Stimulated activated naive CD4-positive, alpha-beta T cell treated with Interleukin-2 at 50 U/mL for 16 hours (primary cell): ENCODE data around the gene WAC.
"Not testable (repeated sequence)": the region's sequence is repeated elsewhere in the genome, so short reads cannot be mapped to it uniquely, and the experiment has no call there.

Experiments used
- DNase-seq: peaks from one replicate; lab custom pipeline; 2025; lab: John Stamatoyannopoulos, UW

The WAC gene

DNA sequence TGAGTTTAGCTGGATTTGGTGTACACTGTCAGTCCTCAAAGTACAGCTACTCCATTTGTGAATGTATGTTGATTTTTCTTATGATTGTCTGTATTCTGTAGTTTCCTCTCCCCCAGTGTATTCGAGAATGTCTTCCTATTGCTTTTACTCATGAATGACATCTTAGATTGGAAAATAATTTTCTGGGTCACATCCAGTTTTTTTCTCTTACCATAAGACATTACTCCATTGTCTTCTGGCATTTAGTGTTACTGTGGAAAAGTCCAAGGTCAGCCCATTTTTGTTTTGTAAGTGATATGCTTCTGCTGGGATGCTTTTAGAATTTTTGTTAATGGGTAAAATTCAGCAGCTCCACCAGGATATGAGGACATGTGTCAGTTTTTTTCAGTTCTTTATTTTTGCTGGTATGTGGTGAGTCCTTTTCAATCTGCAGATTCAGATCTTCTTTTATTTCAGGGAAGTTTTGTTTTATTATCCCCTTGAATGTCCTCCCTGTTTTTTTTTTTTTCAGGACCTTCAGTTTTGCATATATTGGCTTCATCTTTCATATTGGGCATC lies 33.6 kb downstream of the WAC start:
- no peak for DNase-seq

DNA sequence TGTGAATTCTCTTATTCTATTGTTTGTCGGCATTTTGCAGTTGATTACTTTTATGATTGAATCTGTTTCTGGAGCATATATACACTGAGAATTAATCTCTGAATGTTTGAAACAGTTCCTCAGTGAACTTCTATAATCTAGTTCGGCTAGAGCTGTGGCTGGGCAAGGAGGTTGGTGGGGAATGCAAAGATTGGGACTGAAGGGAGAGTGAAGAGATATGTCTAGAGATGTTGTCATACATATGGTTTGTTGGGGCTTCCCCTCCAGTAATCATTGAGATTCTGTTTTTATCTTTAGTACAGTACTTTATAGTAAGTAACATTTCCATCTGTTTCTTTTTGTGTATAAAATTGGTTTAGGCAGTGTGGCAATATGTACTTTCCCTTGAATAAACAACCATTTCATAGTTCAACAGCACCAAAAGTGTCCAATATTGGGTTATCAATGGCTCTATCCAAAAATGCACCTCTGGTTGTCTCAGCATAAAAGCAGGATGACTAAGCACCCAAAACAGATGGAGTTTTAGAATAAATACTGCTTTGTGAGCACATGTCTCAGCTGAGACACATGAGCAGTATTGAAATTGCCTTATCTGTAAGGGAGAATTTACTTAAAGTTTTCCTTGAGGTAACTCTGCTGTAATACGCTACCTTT lies 36.7 kb downstream of the WAC start:
- DNase-seq: no peak

DNA sequence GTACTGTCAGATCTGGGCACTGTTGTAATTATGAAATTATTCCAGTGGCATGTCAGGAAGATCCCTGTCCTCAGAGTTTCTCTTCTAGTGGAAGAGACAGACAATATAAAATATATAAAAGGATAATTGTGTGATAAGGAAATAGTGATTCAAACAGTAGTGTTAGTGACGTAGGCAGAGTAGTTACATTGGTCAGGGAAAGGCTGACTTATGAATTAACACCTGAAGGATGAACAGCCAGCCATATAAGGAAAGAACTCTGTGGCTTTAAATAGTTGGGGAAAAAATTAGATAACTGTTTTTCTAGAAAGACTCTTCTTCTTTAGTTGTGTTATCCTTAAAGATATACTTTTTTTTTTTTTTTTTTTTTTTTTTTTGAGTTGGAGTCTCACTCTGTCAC lies 37.7 kb downstream of the WAC start:
- no peak for DNase-seq

DNA sequence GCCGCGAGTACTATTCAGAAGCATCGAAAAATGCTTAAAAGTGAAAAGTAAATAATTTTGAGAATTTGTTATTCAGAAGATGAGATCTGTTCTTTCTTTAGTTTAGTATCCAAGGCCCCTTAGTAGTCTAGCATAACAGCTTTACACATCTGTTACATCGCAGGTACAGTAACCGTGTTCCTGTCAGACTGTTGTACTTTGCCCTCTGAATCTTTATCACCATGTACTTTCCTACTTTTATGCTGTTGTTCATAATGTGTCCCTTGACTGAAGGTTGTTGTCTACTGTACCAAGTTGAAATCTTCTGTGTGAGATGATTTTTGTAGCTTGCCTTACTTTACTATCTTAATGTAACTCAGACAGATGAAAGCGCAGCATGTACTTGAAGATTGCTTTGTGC lies 38.3 kb downstream of the WAC start:
- no peak for DNase-seq

DNA sequence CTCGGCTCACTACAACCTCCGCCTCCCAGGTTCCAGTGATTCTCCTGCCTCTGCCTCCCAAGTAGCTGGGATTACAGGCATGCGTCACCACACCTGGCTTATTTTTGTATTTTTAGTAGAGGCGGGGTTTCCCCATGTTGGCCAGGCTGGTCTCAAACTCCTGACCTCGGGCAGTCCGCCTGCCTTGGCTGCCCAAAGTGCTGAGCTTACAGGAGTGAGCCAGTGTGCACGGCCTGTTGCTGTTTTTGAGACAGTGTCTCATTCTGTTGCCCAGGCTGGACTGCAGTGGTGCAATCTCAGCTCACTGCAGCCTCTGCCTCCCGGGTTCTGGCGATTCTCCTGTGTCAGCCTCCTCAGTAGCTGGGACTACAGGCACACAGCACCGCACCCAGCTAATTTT lies 41.3 kb downstream of the WAC start:
- DNase-seq: not testable (repeated sequence)

DNA sequence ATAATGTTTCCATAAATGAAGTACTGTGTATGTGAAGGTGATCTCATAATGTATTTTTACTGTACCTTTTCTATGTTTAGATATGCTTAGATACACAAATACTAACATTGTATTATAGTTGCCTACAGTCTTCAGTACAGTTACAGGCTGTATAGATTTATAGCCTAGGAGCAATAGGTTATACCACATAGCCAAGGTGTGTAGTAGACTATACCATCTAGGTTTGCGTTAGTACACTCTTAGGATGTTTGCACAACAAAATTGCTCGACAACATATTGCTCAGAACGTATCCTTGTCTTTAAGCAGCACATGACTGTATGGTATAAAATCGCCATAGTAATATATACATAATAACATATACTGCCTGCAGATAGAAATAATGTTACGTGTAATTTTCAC lies 42.9 kb downstream of the WAC start:
- no peak for DNase-seq

DNA sequence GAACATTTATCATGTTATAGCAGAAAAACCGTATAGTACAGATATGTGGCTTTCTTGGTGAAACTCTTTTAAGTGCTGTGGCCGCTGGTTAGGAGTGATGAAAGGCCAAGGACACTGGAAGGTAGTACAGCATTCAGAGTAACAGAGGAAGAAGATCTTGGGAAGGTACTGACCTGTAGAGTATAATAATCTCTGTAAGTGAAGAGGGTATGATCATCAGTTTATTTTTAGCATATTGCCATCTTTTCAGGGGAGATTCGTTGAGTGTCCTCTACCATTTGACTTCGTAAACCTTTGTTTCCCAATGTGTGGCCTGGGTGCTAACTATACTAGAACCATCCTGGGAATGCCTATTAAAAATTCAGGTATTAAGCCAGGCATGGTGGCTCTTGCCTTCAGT lies 44.6 kb downstream of the WAC start:
- no peak for DNase-seq

DNA sequence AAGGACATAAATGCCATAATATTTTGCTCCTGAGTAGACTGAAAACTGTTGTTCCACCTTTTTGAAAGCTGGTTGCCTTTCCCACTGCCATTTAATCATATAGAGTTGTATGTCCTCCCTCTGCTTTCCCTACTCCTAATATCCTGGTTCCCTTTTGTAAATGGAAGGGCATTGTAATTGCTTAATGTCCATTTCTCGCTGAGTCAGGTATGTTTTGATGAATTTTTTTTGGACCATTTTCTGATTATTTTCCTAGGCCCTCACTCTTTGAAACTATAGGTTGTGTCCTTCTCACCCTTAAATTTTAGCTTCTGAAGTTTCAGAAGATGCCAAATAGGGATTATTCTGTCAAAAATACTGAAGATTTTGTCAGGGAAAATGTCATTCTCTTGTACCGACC lies 45.5 kb downstream of the WAC start:
- no peak for DNase-seq

DNA sequence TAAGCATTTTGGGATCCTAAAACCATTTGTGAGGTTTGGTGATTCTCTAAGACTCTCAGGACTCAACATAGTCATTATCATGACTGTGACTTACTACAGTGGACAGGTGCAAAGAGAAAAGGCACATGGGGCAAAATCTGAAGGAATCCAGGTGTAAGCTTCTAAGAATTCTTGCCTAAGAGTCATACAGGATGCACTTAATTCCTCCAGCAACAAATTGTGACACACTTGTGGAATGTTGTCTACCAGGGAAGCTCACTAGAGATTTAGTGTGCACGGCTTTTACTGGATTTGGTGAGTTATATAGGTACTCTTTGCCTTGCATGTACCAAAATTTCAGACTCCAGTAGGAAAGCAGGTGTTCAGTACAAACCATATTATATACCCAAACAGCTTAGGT lies 47.9 kb downstream of the WAC start:
- DNase-seq: no peak

DNA sequence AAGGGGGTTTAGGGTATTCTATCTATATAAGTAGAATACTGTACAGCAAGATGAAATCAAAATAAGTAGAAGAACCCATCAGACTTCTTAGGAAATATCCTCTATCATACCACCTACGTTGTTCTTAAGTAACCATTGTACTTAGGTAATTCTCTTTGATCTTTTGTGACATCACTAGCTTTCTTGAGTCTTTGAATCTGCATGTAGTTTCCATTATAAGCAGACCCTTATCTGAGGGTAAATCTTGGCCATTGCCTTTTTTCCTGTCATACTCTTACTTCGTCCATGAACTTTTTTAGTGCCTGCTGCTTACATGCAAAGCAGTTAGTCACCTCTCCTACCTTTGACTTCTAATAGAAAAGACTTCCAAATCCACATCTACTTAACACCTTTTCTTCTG lies 49.0 kb downstream of the WAC start:
- DNase-seq: no peak

DNA sequence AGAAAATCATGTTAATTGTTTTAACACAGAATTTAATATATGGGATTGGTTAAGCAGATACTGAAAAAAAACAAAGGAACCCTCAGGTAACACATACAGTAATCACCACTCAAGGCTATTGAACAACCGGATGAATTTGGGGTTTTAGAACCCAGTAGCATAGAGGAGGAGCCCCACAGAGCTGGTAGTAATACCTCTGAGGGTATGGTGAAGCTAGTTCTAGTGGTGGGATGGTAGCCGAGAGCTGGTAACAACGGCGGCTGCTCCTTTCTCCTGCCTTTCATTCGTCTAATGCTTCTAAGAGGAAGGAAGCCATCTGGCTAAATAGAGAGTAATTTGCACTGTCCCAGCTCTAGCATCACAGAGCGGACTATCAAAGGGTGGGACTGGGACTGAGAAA lies 52.2 kb downstream of the WAC start:
- DNase-seq: no peak

DNA sequence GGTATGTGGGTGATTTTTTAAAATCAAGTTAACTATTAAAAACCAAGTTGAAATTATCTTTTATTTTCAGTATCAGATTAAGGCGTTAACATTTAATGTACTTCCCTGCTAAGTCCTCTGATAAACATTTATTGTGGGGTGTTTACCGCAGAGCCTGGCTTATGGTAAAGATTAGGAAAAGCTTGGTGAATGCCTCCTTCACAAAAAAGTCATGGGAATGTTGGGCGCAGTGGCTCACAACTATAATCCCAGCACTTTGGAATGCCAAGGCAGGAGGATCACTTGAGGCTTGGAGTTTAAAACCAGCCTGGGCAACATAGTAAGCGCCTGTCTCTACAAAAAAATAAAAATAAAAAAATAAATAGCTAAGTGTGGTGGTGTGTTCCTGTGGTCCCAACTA lies 53.3 kb downstream of the WAC start:
- no peak for DNase-seq

DNA sequence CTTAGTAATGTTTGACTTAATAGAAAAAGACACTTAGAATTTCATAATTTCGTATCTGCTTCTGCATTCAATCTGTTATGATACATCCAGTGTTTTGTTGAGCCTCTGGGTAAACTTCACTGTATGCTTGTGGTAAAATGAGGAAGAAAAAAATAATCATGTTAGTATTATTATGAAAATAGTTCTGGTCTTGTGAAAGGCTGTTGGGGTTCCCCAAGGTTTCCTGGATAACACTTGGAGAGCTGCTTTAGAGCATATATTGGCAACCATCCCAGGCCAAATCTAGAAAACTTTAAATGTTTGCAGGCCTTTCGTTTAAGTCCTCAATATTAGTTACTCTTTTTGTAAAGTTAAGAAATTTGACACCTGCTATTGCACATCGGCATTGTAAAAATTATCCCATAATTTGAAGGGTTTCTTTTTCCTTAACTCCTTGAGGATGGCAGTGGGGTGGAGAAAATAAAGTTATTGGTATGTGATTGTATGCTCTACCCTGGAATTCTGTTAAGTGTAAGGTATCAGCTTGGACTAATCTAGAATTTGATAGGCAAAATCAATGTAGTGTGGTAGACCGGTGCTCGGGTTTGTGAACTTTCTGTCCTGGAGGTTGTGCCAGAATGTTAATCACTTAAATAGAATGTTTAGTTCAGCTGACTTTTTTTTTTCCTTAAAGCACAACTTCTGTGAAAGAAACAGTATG lies 54.5 kb downstream of the WAC start:
- no peak for DNase-seq

DNA sequence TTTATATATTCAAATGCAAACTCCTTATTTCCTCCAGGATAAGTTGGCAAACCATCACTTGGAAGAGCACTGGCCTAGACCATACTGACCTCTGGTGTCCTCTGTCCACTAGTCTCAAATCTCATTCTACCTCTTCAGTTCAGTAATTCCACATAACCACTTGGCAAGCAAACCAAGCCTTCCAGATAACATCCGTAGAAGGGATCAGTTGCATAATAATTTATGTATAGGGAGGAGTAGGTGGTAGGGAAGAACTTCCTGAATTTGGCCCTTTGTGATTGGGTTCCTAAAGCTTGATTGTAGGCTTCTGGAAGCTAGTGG lies 55.0 kb downstream of the WAC start:
- no peak for DNase-seq

DNA sequence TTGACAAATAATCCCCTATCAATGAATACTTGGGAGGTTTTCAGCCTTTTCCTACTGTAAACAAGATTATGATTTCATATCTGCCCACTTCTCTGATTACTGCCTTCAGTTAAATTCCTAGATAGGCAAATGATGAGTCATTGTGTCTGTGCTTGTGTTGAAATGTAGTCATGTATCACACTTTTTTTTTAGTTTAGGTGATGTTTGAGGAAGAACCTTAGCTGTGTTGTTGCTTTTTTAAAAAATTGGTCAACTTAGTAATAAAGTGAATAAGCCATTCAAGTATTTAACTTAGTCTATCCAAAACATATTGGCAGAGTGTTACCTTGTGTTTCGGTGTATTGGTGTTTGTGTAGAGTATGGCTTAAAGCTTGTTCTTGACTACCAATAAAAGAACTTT lies 60.0 kb downstream of the WAC start:
- no peak for DNase-seq

DNA sequence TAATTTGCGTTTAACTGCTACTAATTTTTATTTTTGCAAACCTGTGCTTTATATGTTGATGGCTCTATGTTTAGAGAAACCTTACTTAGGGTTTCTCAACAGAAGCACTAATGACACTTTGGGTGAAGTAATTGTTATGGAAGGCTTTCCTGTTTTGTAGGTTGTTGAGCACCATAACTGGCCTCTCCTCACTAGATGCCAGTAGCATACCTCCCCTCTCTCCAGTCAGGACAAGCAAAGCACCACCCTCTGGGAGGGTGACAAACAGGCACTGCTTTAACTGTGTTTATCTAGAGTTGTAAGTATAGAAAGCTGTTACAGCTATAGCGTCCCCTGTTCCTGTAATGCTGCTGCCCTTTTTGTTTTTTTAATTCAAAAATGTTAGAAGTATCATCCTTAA lies 60.9 kb downstream of the WAC start:
- DNase-seq: no peak

DNA sequence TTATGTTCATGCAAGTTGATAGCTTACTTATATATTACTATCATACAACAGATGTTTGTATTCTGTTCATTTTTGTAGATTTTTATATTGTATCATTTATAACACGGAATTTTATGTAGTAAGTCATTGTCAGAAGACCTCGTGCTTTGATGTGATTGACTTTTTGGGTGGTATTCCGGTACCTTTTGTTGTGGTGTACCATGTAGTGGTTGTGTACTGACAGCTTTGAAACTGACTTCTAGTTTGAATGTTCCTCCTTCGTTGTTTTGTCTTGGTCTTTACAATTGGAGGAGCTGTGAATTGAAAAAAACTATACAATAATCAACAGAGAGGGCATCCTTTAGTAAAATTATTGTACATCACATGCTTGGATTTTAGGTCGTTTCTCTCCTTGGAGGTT lies 61.5 kb downstream of the WAC start:
- DNase-seq: no peak

DNA sequence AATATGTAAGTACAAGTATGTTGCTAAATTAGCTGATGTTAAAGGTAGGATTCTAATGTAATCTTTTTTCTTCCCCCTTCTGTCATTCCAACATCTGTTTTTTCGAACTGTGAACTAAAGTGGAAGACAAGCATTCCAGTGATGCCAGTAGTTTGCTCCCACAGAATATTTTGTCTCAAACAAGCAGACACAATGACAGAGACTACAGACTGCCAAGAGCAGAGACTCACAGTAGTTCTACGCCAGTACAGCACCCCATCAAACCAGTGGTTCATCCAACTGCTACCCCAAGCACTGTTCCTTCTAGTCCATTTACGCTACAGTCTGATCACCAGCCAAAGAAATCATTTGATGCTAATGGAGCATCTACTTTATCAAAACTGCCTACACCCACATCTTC lies 62.7 kb downstream of the WAC start:
- no peak for DNase-seq

DNA sequence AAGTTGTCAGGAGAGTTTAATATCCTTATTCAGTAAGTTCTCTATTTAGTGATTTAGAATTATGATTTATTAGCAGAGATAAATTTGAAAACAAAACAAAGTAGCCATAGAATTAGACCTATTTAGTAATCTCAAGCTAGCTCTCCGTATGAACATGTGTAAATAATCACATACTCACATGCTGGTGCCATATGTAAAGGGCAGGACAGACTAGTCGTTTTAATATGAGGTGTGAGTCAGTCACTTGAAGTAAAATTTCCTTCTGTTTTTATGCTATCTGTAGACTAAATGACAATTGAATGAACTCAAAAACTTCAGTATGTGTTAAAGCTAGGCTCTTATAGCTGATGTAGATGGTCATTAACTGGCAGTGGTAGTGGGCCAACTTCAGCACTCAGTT lies 67.1 kb downstream of the WAC start:
- no peak for DNase-seq

DNA sequence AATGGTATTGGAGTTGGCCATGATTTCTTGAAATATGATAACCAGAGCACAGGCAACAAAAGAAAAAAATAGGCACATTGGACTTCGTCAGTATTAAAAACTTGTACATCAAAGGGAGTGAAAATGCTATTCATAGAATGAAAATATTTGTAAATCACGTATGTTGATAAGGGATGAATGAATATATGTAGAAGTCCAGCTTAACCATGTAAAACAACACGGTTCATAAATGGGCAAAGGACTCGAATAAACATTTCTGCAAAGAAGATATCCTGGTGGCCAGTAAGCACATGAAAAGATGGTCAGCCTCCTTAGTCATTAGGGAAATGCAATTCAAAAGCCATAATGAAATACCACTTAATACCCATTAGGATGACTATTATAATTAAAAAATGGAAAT lies 68.1 kb downstream of the WAC start:
- DNase-seq: no peak

DNA sequence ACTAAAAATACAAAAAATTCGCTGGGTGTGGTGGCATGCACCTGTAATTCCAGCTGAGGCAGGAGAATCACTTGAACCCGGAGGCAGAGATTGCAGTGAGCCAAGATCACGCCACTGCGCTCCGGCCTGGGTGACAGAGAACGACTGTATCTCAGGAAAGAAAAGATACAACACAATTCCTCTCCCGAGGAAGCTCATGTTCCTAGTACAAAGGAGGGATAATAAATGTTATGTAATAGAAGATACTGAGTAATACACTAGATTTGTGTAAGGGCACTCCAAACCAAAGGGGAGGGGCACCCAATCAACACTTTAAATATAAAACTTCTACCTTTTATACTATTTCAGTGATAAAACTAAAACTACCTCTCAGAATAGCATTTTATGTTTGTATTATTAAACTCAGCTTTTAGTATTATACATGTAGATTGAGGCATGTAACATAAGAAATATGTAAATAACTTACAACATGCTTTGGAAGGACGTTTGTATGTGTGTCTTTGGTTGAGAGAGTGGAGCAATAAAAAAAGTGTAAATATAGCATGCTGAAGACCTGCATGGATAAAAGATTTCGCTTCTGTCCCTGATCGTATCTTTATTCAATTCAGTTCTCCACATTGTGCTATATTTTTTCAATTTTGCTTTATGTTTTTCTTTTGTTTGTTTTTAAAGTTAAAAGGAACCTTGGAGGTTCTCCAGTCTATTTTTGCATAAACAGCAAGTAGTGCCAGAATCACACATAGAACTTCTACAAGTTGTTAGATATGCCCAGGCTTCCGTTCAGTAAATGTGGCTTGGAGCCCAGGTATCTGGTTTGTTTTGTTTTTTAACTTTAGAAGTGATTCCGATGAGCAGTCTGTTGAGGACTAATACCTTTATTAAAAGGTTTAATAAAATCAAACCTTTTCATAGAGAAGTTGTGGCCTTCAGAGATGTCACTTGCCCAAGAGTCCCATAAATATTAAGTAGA lies 71.9 kb downstream of the WAC start:
- no peak for DNase-seq

DNA sequence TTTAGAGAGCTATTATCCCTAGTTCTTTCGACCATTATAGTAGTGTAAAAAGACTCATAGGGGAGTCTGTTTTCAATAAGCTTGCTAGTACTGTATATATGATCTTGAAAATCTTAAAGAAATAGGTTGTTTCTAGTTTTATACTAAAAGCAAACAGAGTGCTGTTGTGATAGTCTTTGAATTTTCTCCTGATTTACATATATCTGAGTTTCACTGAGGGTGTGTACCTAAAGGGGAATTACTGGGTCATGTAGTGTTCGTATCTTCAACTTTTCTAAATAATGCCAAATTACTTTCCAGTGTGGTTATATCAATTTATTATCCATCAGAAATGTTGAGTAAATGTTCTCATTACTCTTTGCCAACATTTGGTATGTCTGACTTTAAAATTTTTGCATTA lies 73.7 kb downstream of the WAC start:
- DNase-seq: no peak

DNA sequence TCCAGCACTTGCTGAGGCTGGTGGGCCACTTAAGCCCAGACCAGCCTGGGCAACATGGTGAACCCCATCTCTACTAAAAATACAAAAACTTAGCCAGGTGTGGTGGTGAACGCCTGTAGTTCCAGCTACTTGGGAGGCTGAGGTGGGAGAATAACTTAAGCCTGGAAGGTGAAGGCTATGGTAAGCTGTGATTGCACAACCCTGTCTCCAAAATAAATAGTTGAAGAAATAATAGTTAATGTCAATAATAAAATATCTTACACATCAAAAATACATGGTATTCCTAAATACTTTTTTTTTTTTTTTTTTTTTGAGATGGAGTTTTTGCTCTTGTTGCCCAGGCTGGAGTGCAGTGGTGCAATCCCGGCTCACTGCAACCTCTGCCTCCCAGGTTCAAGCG lies 76.7 kb downstream of the WAC start:
- not testable (repeated sequence) for DNase-seq
